ENCODE data around the gene MAST3. TPM values are rescaled to one million over a fixed set of nuclear protein-coding genes. Genes with fewer than 3 reads are reported as not detected.

The MAST3 gene
- polyA plus RNA-seq, 1 donor from 2014 or later, result 2.3 TPM

- no peak overlapping the region for H2AFZ ChIP-seq (ENCODE audit: low read depth, low read length)
- no peak overlapping the region for H3K4me3 ChIP-seq (ENCODE audit: low read length)
Observed at GRCh38 chr19:18160493-18160970, 63.0 kb downstream of the MAST3 start.

GRCh38 chr19:18160971-18161635 is 63.5 kb downstream of the MAST3 start:
- H2AFZ ChIP-seq (ENCODE audit: low read depth, low read length), result no peak overlapping the region
- H3K4me2 ChIP-seq (ENCODE audit: low read length), result no peak overlapping the region
- H3K9me2 ChIP-seq (ENCODE audit: insufficient read depth, low read length), result no peaks in the 10 kb centered on the region
- no peaks in the 10 kb centered on the region for H3K36me3 ChIP-seq (ENCODE audit: insufficient read depth, low read length)
- H3F3A ChIP-seq (ENCODE audit: insufficient read depth, low read length, poor library complexity, severe bottlenecking), result no peaks in the 10 kb centered on the region
- no peak overlapping the region for H3K27ac ChIP-seq (ENCODE audit: low read length)
- H3K4me3 ChIP-seq (ENCODE audit: low read length), result no peak overlapping the region
- no peaks in the 10 kb centered on the region for H3K9me3 ChIP-seq (ENCODE audit: low read length)
- H3K27me3 ChIP-seq (ENCODE audit: insufficient read depth, low read depth, low read length), result no peaks in the 10 kb centered on the region
- no peaks in the 10 kb centered on the region for H4K20me1 ChIP-seq (ENCODE audit: insufficient read depth)
- H3K9ac ChIP-seq (ENCODE audit: low read length), result no peak overlapping the region
- TF ChIP-seq EP300 (conservative IDR thresholded peaks at IDR 0.05; ENCODE audit: poor library complexity, severe bottlenecking), result no peak
- no peak for TF ChIP-seq RAD21 (conservative IDR thresholded peaks at IDR 0.05)
- TF ChIP-seq CTCF (IDR thresholded peaks at IDR 0.05; ENCODE audit: poor library complexity, severe bottlenecking), result peak; percentile 58
- TF ChIP-seq MXI1 (conservative IDR thresholded peaks at IDR 0.05; ENCODE audit: poor library complexity, severe bottlenecking), result no peak
- H3K79me2 ChIP-seq (replicated peaks; ENCODE audit: insufficient read depth, low read length), result no peaks in the 10 kb centered on the region

More at GRCh38 chr19:18160493-18160970, 63.0 kb downstream of the MAST3 start:
- Histone ChIP-seq H3K9ac (ENCODE audit: low read length) (no peak overlapping the region), H3K79me2 (replicated peaks; ENCODE audit: insufficient read depth, low read length) (no peaks in the 10 kb centered on the region), H4K20me1 (ENCODE audit: insufficient read depth) (no peaks in the 10 kb centered on the region), H3F3A (ENCODE audit: insufficient read depth, low read length, poor library complexity, severe bottlenecking) (no peaks in the 10 kb centered on the region), H3K36me3 (ENCODE audit: insufficient read depth, low read length) (no peaks in the 10 kb centered on the region), H3K9me2 (ENCODE audit: insufficient read depth, low read length) (no peaks in the 10 kb centered on the region), H3K9me3 (ENCODE audit: low read length) (no peaks in the 10 kb centered on the region), H3K27me3 (ENCODE audit: insufficient read depth, low read depth, low read length) (no peaks in the 10 kb centered on the region), H3K4me2 (ENCODE audit: low read length) (no peak overlapping the region), H3K27ac (ENCODE audit: low read length) (no peak overlapping the region)
- TF ChIP-seq RAD21 (conservative IDR thresholded peaks at IDR 0.05) (no peak), MXI1 (conservative IDR thresholded peaks at IDR 0.05; ENCODE audit: poor library complexity, severe bottlenecking) (no peak), CTCF (IDR thresholded peaks at IDR 0.05; ENCODE audit: poor library complexity, severe bottlenecking) (no peak), EP300 (conservative IDR thresholded peaks at IDR 0.05; ENCODE audit: poor library complexity, severe bottlenecking) (no peak), SMC3 (conservative IDR thresholded peaks at IDR 0.05; ENCODE audit: poor library complexity) (no peak), POLR2AphosphoS5 (IDR thresholded peaks at IDR 0.05) (no peak), REST (IDR thresholded peaks at IDR 0.05; ENCODE audit: borderline replicate concordance) (no peak)
